Measurements from ENCODE around the gene MRPL49.

The MRPL49 gene

GRCh38 chr11:65102142-65103095 is 19.7 kb upstream of the MRPL49 start:
- no peak overlapping the region for H3K27ac ChIP-seq (ENCODE audit: insufficient read depth in 1 of 2, low read depth in 1 of 2, low read length in 2 of 2, poor library complexity in 1 of 2, severe bottlenecking in 2 of 2)
- H3K36me3 ChIP-seq (ENCODE audit: control insufficient read depth in 4 of 4, insufficient read depth in 4 of 4, low read length in 3 of 4), result peaks cover 2 to 51% (median 27%) of the 10 kb centered on the region in 4 experiments
- no peak overlapping the region for H3K4me3 ChIP-seq (ENCODE audit: control insufficient read depth in 1 of 7, extremely low read depth in 1 of 7, insufficient read depth in 4 of 7, low read depth in 2 of 7, low read length in 6 of 7)
- peaks cover 0 to 2% (median under 1%) of the 10 kb centered on the region in 4 experiments for H3K4me1 ChIP-seq (ENCODE audit: control extremely low read depth in 1 of 4, control insufficient read depth in 4 of 4, insufficient read depth in 4 of 4, low read length in 3 of 4)
- WGBS (ENCODE audit: insufficient coverage), result 94% methylated on average over 7 of the region's 8 CpGs
- no peak for DNase-seq
- CTCF ChIA-PET, result interaction anchor here (0.5 to 3.6 kb wide), 6 partner anchors 9 to 253 kb away, joined by 3 to 28 read pairs (median 4); partner anchors contain the start of gene TM7SF2
- H3K27me3 ChIP-seq (replicated peaks in 2 of 5; ENCODE audit: control insufficient read depth in 4 of 5, insufficient read depth in 5 of 5, low read length in 4 of 5), result no peaks in the 10 kb centered on the region
- POLR2A ChIA-PET, result no interaction called here
- H3K9me3 ChIP-seq (ENCODE audit: control extremely low read depth in 1 of 5, control insufficient read depth in 4 of 5, insufficient read depth in 2 of 5, low read depth in 1 of 5, low read length in 4 of 5), result no peaks in the 10 kb centered on the region

- CTCF ChIA-PET, result interaction anchor here (1.0 to 3.6 kb wide), 6 partner anchors 8 to 254 kb away, joined by 3 to 28 read pairs (median 3); partner anchors contain the start of gene TM7SF2
- Histone ChIP-seq H3K36me3 (ENCODE audit: control insufficient read depth in 4 of 4, insufficient read depth in 4 of 4, low read length in 3 of 4) (peaks cover 2 to 56% (median 27%) of the 10 kb centered on the region in 4 experiments), H3K9me3 (ENCODE audit: control extremely low read depth in 1 of 5, control insufficient read depth in 4 of 5, insufficient read depth in 2 of 5, low read depth in 1 of 5, low read length in 4 of 5) (no peaks in the 10 kb centered on the region), H3K27ac (ENCODE audit: insufficient read depth in 1 of 2, low read depth in 1 of 2, low read length in 2 of 2, poor library complexity in 1 of 2, severe bottlenecking in 2 of 2) (no peak overlapping the region), H3K27me3 (replicated peaks in 2 of 5; ENCODE audit: control insufficient read depth in 4 of 5, insufficient read depth in 5 of 5, low read length in 4 of 5) (no peaks in the 10 kb centered on the region), H3K4me1 (ENCODE audit: control extremely low read depth in 1 of 4, control insufficient read depth in 4 of 4, insufficient read depth in 4 of 4, low read length in 3 of 4) (no peaks in the 10 kb centered on the region), H3K4me3 (ENCODE audit: control insufficient read depth in 1 of 7, extremely low read depth in 1 of 7, insufficient read depth in 4 of 7, low read depth in 2 of 7, low read length in 6 of 7) (no peak overlapping the region)
- POLR2A ChIA-PET, result no interaction called here
- no peak for DNase-seq
Observed at GRCh38 chr11:65103476-65103875, 18.6 kb upstream of the MRPL49 start.

GRCh38 chr11:65104628-65105027 is 17.5 kb upstream of the MRPL49 start:
- CTCF ChIA-PET, result interaction anchor here (1.1 to 3.6 kb wide), 3 partner anchors 7 to 90 kb away, joined by 3 to 28 read pairs (median 3); partner anchors contain the start of gene TM7SF2
- Histone ChIP-seq H3K9me3 (ENCODE audit: control extremely low read depth in 1 of 5, control insufficient read depth in 4 of 5, insufficient read depth in 2 of 5, low read depth in 1 of 5, low read length in 4 of 5) (no peaks in the 10 kb centered on the region), H3K4me3 (ENCODE audit: control insufficient read depth in 1 of 7, extremely low read depth in 1 of 7, insufficient read depth in 4 of 7, low read depth in 2 of 7, low read length in 6 of 7) (no peak overlapping the region), H3K27ac (ENCODE audit: insufficient read depth in 1 of 2, low read depth in 1 of 2, low read length in 2 of 2, poor library complexity in 1 of 2, severe bottlenecking in 2 of 2) (no peak overlapping the region), H3K36me3 (ENCODE audit: control insufficient read depth in 4 of 4, insufficient read depth in 4 of 4, low read length in 3 of 4) (peaks cover 2 to 60% (median 33%) of the 10 kb centered on the region in 4 experiments), H3K4me1 (ENCODE audit: control extremely low read depth in 1 of 4, control insufficient read depth in 4 of 4, insufficient read depth in 4 of 4, low read length in 3 of 4) (no peaks in the 10 kb centered on the region), H3K27me3 (replicated peaks in 2 of 5; ENCODE audit: control insufficient read depth in 4 of 5, insufficient read depth in 5 of 5, low read length in 4 of 5) (no peaks in the 10 kb centered on the region)
- POLR2A ChIA-PET, result no interaction called here
- WGBS (ENCODE audit: insufficient coverage), result 86% methylated on average over 1 of the region's 4 CpGs
- DNase-seq, result no peak

- DNase-seq, result no peak
- Histone ChIP-seq H3K36me3 (ENCODE audit: control insufficient read depth in 4 of 4, insufficient read depth in 4 of 4, low read length in 3 of 4) (peaks cover 2 to 62% (median 41%) of the 10 kb centered on the region in 4 experiments), H3K4me3 (ENCODE audit: control insufficient read depth in 1 of 7, extremely low read depth in 1 of 7, insufficient read depth in 4 of 7, low read depth in 2 of 7, low read length in 6 of 7) (no peak overlapping the region), H3K27me3 (replicated peaks in 2 of 5; ENCODE audit: control insufficient read depth in 4 of 5, insufficient read depth in 5 of 5, low read length in 4 of 5) (no peaks in the 10 kb centered on the region), H3K4me1 (ENCODE audit: control extremely low read depth in 1 of 4, control insufficient read depth in 4 of 4, insufficient read depth in 4 of 4, low read length in 3 of 4) (peaks cover 0 to 15% (median 15%) of the 10 kb centered on the region in 4 experiments), H3K27ac (ENCODE audit: insufficient read depth in 1 of 2, low read depth in 1 of 2, low read length in 2 of 2, poor library complexity in 1 of 2, severe bottlenecking in 2 of 2) (no peak overlapping the region), H3K9me3 (ENCODE audit: control extremely low read depth in 1 of 5, control insufficient read depth in 4 of 5, insufficient read depth in 2 of 5, low read depth in 1 of 5, low read length in 4 of 5) (no peaks in the 10 kb centered on the region)
- ChIA-PET CTCF (interaction anchor here (1.2 to 1.9 kb wide), 4 partner anchors 10 to 79 kb away, joined by 3 to 7 read pairs (median 4); no protein-coding TSS in a partner anchor), POLR2A (interaction anchor here (0.9 kb wide), 1 partner anchor 7 kb away, joined by 4 read pairs; no protein-coding TSS in a partner anchor)
- 98% methylated on average over 11 of the region's 15 CpGs for WGBS (ENCODE audit: insufficient coverage)
Observed at GRCh38 chr11:65107078-65107477, 15.0 kb upstream of the MRPL49 start.

- Histone ChIP-seq H3K36me3 (ENCODE audit: control insufficient read depth in 4 of 4, insufficient read depth in 4 of 4, low read length in 3 of 4) (peaks cover 2 to 54% (median 38%) of the 10 kb centered on the region in 4 experiments), H3K4me1 (ENCODE audit: control extremely low read depth in 1 of 4, control insufficient read depth in 4 of 4, insufficient read depth in 4 of 4, low read length in 3 of 4) (peaks cover 0 to 23% (median 21%) of the 10 kb centered on the region in 4 experiments), H3K4me3 (ENCODE audit: control insufficient read depth in 1 of 7, extremely low read depth in 1 of 7, insufficient read depth in 4 of 7, low read depth in 2 of 7, low read length in 6 of 7) (no peak overlapping the region), H3K27me3 (replicated peaks in 2 of 5; ENCODE audit: control insufficient read depth in 4 of 5, insufficient read depth in 5 of 5, low read length in 4 of 5) (no peaks in the 10 kb centered on the region), H3K27ac (ENCODE audit: insufficient read depth in 1 of 2, low read depth in 1 of 2, low read length in 2 of 2, poor library complexity in 1 of 2, severe bottlenecking in 2 of 2) (no peak overlapping the region), H3K9me3 (ENCODE audit: control extremely low read depth in 1 of 5, control insufficient read depth in 4 of 5, insufficient read depth in 2 of 5, low read depth in 1 of 5, low read length in 4 of 5) (no peaks in the 10 kb centered on the region)
- no peak for DNase-seq
- WGBS (ENCODE audit: insufficient coverage), result 98% methylated on average over 41 of the region's 52 CpGs
- ChIA-PET POLR2A (interaction anchor here (0.9 to 1.1 kb wide), 2 partner anchors 8 to 74 kb away, joined by 3 to 4 read pairs; partner anchors contain the start of gene CAPN1), CTCF (interaction anchor here (1.0 to 4.7 kb wide), 6 partner anchors 11 to 72 kb away, joined by 3 to 35 read pairs (median 4); partner anchors contain the start of genes FAU and MRPL49)
Observed at GRCh38 chr11:65107751-65108468, 14.2 kb upstream of the MRPL49 start.

- Histone ChIP-seq H3K4me3 (ENCODE audit: control insufficient read depth in 1 of 7, extremely low read depth in 1 of 7, insufficient read depth in 4 of 7, low read depth in 2 of 7, low read length in 6 of 7) (no peak overlapping the region), H3K27ac (ENCODE audit: insufficient read depth in 1 of 2, low read depth in 1 of 2, low read length in 2 of 2, poor library complexity in 1 of 2, severe bottlenecking in 2 of 2) (no peak overlapping the region), H3K27me3 (replicated peaks in 2 of 5; ENCODE audit: control insufficient read depth in 4 of 5, insufficient read depth in 5 of 5, low read length in 4 of 5) (no peaks in the 10 kb centered on the region), H3K9me3 (ENCODE audit: control extremely low read depth in 1 of 5, control insufficient read depth in 4 of 5, insufficient read depth in 2 of 5, low read depth in 1 of 5, low read length in 4 of 5) (no peaks in the 10 kb centered on the region), H3K36me3 (ENCODE audit: control insufficient read depth in 4 of 4, insufficient read depth in 4 of 4, low read length in 3 of 4) (peaks cover 2 to 51% (median 36%) of the 10 kb centered on the region in 4 experiments), H3K4me1 (ENCODE audit: control extremely low read depth in 1 of 4, control insufficient read depth in 4 of 4, insufficient read depth in 4 of 4, low read length in 3 of 4) (peaks cover 0 to 29% (median 28%) of the 10 kb centered on the region in 4 experiments)
- POLR2A ChIA-PET, result interaction anchor here (1.0 to 1.1 kb wide), 2 partner anchors 41 to 73 kb away, joined by 3 read pairs; partner anchors contain the start of gene CAPN1
- no peak for DNase-seq
- 97% methylated on average over 32 of the region's 38 CpGs for WGBS (ENCODE audit: insufficient coverage)
- CTCF ChIA-PET, result interaction anchor here (1.0 to 4.9 kb wide), 7 partner anchors 9 to 72 kb away, joined by 3 to 56 read pairs (median 4); partner anchors contain the start of genes FAU, MRPL49, VPS51 and ZNHIT2
Observed at GRCh38 chr11:65108469-65109123, 13.5 kb upstream of the MRPL49 start.

Measured in common myeloid progenitor, CD34-positive (primary cell).